ENCODE data around the gene RUVBL2.

RUVBL2 gene

GRCh38 chr19:48963371-48964204, 30.1 kb upstream of the RUVBL2 start:
- CTCF ChIA-PET = interaction anchor here (0.6 to 0.8 kb wide), 3 partner anchors 25 to 100 kb away, joined by 3 to 5 read pairs (median 4); no protein-coding TSS in a partner anchor
- TF ChIP-seq, protein P1, sequence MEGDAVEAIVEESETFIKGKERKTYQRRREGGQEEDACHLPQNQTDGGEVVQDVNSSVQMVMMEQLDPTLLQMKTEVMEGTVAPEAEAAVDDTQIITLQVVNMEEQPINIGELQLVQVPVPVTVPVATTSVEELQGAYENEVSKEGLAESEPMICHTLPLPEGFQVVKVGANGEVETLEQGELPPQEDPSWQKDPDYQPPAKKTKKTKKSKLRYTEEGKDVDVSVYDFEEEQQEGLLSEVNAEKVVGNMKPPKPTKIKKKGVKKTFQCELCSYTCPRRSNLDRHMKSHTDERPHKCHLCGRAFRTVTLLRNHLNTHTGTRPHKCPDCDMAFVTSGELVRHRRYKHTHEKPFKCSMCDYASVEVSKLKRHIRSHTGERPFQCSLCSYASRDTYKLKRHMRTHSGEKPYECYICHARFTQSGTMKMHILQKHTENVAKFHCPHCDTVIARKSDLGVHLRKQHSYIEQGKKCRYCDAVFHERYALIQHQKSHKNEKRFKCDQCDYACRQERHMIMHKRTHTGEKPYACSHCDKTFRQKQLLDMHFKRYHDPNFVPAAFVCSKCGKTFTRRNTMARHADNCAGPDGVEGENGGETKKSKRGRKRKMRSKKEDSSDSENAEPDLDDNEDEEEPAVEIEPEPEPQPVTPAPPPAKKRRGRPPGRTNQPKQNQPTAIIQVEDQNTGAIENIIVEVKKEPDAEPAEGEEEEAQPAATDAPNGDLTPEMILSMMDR (conservative IDR thresholded peaks at IDR 0.05; ENCODE audit: low read depth) = no peak
- peak overlapping the region; percentile 95 for H3K27ac ChIP-seq
- peak; percentile 75 for DNase-seq (ENCODE audit: low spot score)
- POLR2A ChIA-PET (ENCODE audit: low non-redundant PET) = interaction anchor here (0.6 to 0.8 kb wide), 2 partner anchors 85 to 92 kb away, joined by 3 to 4 read pairs; partner anchors contain the start of gene PPP1R15A

- POLR2A ChIA-PET (ENCODE audit: low non-redundant PET) = interaction anchor here (0.6 kb wide), 1 partner anchor 86 kb away, joined by 4 read pairs; no protein-coding TSS in a partner anchor
- no peak for DNase-seq (ENCODE audit: low spot score)
- CTCF ChIA-PET = interaction anchor here (0.6 to 0.8 kb wide), 3 partner anchors 24 to 99 kb away, joined by 3 to 5 read pairs (median 4); no protein-coding TSS in a partner anchor
- peak overlapping the region; percentile 95 for H3K27ac ChIP-seq
- TF ChIP-seq, protein P1 (conservative IDR thresholded peaks at IDR 0.05; ENCODE audit: low read depth) = no peak
Measured at GRCh38 chr19:48964205-48965039, 29.3 kb upstream of the RUVBL2 start.

DNA sequence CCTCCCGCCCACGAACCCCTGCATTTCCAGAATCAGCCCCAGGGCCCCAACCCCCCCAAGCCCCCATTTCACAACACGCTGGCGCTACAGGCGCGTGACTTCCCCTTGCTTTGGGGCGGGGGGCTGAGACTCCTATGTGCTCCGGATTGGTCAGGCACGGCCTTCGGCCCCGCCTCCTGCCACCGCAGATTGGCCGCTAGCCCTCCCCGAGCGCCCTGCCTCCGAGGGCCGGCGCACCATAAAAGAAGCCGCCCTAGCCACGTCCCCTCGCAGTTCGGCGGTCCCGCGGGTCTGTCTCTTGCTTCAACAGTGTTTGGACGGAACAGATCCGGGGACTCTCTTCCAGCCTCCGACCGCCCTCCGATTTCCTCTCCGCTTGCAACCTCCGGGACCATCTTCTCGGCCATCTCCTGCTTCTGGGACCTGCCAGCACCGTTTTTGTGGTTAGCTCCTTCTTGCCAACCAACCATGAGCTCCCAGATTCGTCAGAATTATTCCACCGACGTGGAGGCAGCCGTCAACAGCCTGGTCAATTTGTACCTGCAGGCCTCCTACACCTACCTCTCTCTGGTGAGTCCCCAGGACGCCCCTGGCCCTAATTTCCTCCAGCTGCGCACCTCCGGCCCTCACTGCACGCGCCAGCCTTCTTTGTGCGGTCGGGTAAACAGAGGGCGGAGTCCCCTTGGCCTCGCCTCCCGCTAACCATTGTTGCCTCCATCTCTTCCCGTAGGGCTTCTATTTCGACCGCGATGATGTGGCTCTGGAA, 28.5 kb upstream of the RUVBL2 start, which contains the start of gene FTL:
Gene FTL, plus strand, starts transcription at position 270 of the 766 bp plus-strand sequence. Its CDS starts 199 bp downstream, at position 469.
- TF ChIP-seq, protein P1 (conservative IDR thresholded peaks at IDR 0.05; ENCODE audit: low read depth) = no peak
- ChIA-PET CTCF (no interaction called here), POLR2A (ENCODE audit: low non-redundant PET) (interaction anchor here (0.6 to 1.1 kb wide), 2 partner anchors 27 to 54 kb away, joined by 3 to 11 read pairs; no protein-coding TSS in a partner anchor)
- peak; percentile 94 for DNase-seq (ENCODE audit: low spot score)
- peak within 1 kb of the TSS; percentile 95 for H3K27ac ChIP-seq

DNA sequence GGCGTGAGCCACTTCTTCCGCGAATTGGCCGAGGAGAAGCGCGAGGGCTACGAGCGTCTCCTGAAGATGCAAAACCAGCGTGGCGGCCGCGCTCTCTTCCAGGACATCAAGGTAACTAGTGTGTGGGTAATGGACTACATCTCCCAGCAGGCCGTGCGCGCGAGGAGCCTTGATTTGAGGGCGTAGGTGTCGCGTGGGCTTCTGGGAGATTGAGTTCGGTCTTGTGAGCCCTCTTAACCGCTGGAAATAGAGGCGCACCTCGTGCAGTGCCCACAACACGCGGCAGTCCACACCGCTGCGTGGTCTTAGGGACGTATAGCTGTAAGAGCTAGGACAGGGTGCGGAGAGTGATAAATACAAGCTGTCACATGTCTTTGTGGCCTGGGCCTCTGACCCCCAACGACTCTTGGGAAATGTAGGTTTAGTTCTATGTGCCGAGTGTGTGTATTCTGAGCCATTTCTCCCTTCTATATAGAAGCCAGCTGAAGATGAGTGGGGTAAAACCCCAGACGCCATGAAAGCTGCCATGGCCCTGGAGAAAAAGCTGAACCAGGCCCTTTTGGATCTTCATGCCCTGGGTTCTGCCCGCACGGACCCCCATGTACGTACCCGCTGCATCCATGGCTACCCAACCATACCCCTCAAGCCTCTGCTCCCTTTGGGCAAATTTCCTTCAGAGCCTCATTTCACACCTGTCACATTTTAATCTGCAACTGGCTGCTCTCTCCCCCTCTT, 27.7 kb upstream of the RUVBL2 start:
- ChIA-PET POLR2A (ENCODE audit: low non-redundant PET) (interaction anchor here (0.6 to 1.1 kb wide), 3 partner anchors 26 to 90 kb away, joined by 3 to 11 read pairs (median 3); no protein-coding TSS in a partner anchor), CTCF (no interaction called here)
- peak overlapping the region; percentile 95 for H3K27ac ChIP-seq
- peak; percentile 76 for DNase-seq (ENCODE audit: low spot score)
- TF ChIP-seq, protein P1 (conservative IDR thresholded peaks at IDR 0.05; ENCODE audit: low read depth) = no peak

DNA sequence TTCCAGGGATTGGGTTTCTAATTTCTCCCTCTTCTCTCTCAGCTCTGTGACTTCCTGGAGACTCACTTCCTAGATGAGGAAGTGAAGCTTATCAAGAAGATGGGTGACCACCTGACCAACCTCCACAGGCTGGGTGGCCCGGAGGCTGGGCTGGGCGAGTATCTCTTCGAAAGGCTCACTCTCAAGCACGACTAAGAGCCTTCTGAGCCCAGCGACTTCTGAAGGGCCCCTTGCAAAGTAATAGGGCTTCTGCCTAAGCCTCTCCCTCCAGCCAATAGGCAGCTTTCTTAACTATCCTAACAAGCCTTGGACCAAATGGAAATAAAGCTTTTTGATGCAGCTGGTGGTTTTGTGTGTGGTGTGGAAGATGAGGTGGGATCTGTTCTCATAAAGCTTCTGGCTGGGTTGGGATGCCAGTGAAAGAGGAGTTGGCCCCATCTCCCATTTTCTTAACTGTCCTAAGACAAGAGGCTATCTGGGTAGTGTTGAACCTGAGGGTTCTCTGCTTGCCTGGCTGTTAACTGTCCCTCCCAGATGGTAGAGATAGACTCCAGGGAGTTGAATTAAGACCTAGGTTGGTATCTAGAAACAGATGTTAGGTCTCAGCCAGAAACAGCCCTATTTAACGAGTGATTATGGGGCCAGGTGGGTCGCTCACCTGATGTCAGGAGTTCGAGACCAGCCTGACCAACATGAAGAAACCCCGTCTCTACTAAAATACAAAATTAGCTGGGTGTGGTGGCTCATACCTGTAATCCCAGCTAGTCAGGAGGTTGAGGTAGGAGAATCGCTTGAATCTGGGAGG, 26.9 kb upstream of the RUVBL2 start:
- CTCF ChIA-PET = no interaction called here

More for the DNA sequence above, 26.9 kb upstream of the RUVBL2 start:
- POLR2A ChIA-PET (ENCODE audit: low non-redundant PET) = interaction anchor here (0.5 to 1.7 kb wide), 4 partner anchors 49 to 101 kb away, joined by 3 to 4 read pairs (median 3); partner anchors contain the start of gene PPP1R15A
- DNase-seq (ENCODE audit: low spot score) = no peak
- peak overlapping the region; percentile 95 for H3K27ac ChIP-seq
- TF ChIP-seq, protein P1 (conservative IDR thresholded peaks at IDR 0.05; ENCODE audit: low read depth) = no peak

Measured in RWPE1 (cell line).